AG09319 (cell line): ENCODE measurements around the gene IRF1.
A peak's percentile ranks its signal among the peaks of the same experiment; 100 is the strongest.

Source experiments
- DNase-seq: peaks from one replicate; pipeline ENCODE4 v3.0.0-alpha.2; 2010; ENCODE audit warnings: low read depth; ENCODE audit errors: extremely low read depth
- CTCF ChIP-seq: IDR thresholded peaks from 2 replicates; pipeline ENCODE4 v1.5.1; 2011; ENCODE audit warnings: low read depth, mild to moderate bottlenecking, inconsistent platforms, low read length, moderate library complexity

IRF1 gene

DNA sequence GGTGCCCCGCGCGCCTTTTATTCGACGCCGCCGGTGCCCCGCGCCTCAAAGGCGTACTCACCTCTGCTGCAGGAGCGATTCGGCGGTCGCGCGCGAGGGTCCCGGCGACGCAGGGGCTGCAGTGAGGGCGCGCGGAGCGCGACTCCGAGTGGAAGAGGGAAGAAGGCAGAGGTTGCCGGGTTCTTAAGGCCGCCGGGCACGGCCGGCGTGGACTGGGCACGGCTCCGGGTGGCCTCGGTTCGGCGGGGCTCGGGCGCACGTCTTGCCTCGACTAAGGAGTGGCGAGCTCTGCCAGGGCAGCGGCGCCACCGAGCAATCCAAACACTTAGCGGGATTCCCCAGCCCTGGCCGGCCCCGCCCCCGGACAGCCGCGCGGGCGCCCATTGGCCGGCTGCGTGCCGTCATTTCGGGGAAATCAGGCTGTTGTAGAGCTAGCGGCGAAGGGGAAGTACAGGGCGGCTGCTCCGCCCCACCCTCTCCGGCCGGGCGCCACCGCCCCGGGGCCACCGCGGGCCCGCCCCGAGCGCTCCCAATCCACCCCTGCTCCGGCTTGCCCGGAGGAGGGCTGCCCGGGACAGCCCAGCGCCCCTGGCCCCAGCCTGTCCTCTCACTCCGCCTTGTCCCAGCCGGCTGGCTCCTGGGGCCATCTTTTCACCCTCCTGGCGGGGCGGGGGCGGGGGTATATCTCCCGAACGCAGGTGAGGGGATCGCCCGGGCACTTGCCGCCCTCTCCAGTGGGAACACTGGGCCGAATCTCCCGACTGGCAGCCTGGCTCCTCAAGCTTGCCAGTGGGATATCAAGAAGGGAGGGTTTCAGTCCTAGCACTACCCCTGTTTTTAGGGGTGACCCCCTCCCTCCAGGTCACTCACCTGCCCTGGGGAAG, at the start of gene IRF1:
IRF1 (minus strand) TSS at position 290 of the 884 bp plus-strand sequence. CDS start 1,295 bp downstream, outside the sequence.
- no peak for TF ChIP-seq CTCF
- peak; percentile 93 for DNase-seq

GRCh38 chr5:132540149-132540548, 49.6 kb upstream of the IRF1 start:
- no peak for TF ChIP-seq CTCF
- DNase-seq: no peak

GRCh38 chr5:132539716-132540115, 49.1 kb upstream of the IRF1 start:
- no peak for DNase-seq
- no peak for TF ChIP-seq CTCF

- DNase-seq: no peak
- no peak for TF ChIP-seq CTCF
Measured at GRCh38 chr5:132530946-132531345, 40.4 kb upstream of the IRF1 start.

- TF ChIP-seq CTCF: no peak
- no peak for DNase-seq
Measured at GRCh38 chr5:132528866-132529634, 38.5 kb upstream of the IRF1 start.

- no peak for DNase-seq
- no peak for TF ChIP-seq CTCF
Measured at GRCh38 chr5:132528021-132528420, 37.4 kb upstream of the IRF1 start.
